ENCODE results near the gene TLR9.

TLR9 gene

GRCh38 chr3:52210037-52210436 lies 15.4 kb downstream of the TLR9 start:
- POLR2A ChIA-PET: no interaction called here
- no peak for DNase-seq (ENCODE audit: extremely low spot score)
- no peak for TF ChIP-seq SP1 (IDR thresholded peaks at IDR 0.05)
- no peak for TF ChIP-seq CTBP1 (IDR thresholded peaks at IDR 0.05; ENCODE audit: borderline replicate concordance)
- TF ChIP-seq ZNF384 (IDR thresholded peaks at IDR 0.05): no peak
- no peak for TF ChIP-seq L3MBTL2 (conservative IDR thresholded peaks at IDR 0.05)
- TF ChIP-seq FOXM1 (IDR thresholded peaks at IDR 0.05; ENCODE audit: borderline replicate concordance): no peak
- no peak for TF ChIP-seq BHLHE40 (IDR thresholded peaks at IDR 0.05; ENCODE audit: borderline replicate concordance)
- TF ChIP-seq PKNOX1 (IDR thresholded peaks at IDR 0.05): no peak
- TF ChIP-seq FOXA1 (IDR thresholded peaks at IDR 0.05): no peak
- TF ChIP-seq SUZ12 (IDR thresholded peaks at IDR 0.05): no peak
- no peak for TF ChIP-seq FOXK2 (IDR thresholded peaks at IDR 0.05)
- CTCF ChIA-PET: no interaction called here

- no peak for DNase-seq (ENCODE audit: extremely low spot score)
- ChIA-PET CTCF (no interaction called here), POLR2A (interaction anchor here (1.2 kb wide), 1 partner anchor 71 kb away, joined by 3 read pairs; no protein-coding TSS in a partner anchor)
- no peak for TF ChIP-seq SUZ12 (IDR thresholded peaks at IDR 0.05)
- TF ChIP-seq L3MBTL2 (conservative IDR thresholded peaks at IDR 0.05): no peak
- no peak for TF ChIP-seq SP1 (IDR thresholded peaks at IDR 0.05)
- no peak for TF ChIP-seq BHLHE40 (IDR thresholded peaks at IDR 0.05; ENCODE audit: borderline replicate concordance)
- TF ChIP-seq HDGF (IDR thresholded peaks at IDR 0.05; ENCODE audit: borderline replicate concordance): no peak
- no peak for TF ChIP-seq ELF4 (IDR thresholded peaks at IDR 0.05)
These were observed 16.9 kb downstream of the TLR9 start for GRCh38 chr3:52208556-52208955.

- CTCF ChIA-PET: interaction anchor here (0.6 to 1.0 kb wide), 2 partner anchors 14 to 15 kb away, joined by 3 to 4 read pairs; no protein-coding TSS in a partner anchor
- no peak for TF ChIP-seq SUZ12 (IDR thresholded peaks at IDR 0.05)
- TF ChIP-seq CTBP1 (IDR thresholded peaks at IDR 0.05; ENCODE audit: borderline replicate concordance): no peak
- TF ChIP-seq L3MBTL2 (conservative IDR thresholded peaks at IDR 0.05): no peak
- no peak for TF ChIP-seq PKNOX1 (IDR thresholded peaks at IDR 0.05)
- no peak for TF ChIP-seq HDGF (IDR thresholded peaks at IDR 0.05; ENCODE audit: borderline replicate concordance)
- TF ChIP-seq ELF4 (IDR thresholded peaks at IDR 0.05): no peak
- TF ChIP-seq FOXK2 (IDR thresholded peaks at IDR 0.05): no peak
- POLR2A ChIA-PET: interaction anchor here (1.6 kb wide), 1 partner anchor 34 kb away, joined by 4 read pairs; no protein-coding TSS in a partner anchor
- DNase-seq (ENCODE audit: extremely low spot score): no peak
These were observed 19.6 kb downstream of the TLR9 start for GRCh38 chr3:52205727-52206372.

- TF ChIP-seq ELF4 (IDR thresholded peaks at IDR 0.05) (no peak), L3MBTL2 (conservative IDR thresholded peaks at IDR 0.05) (no peak), ZNF384 (IDR thresholded peaks at IDR 0.05) (no peak), FOXM1 (IDR thresholded peaks at IDR 0.05; ENCODE audit: borderline replicate concordance) (no peak), HDGF (IDR thresholded peaks at IDR 0.05; ENCODE audit: borderline replicate concordance) (no peak), TARDBP (IDR thresholded peaks at IDR 0.05) (no peak), BHLHE40 (IDR thresholded peaks at IDR 0.05; ENCODE audit: borderline replicate concordance) (no peak), SP1 (IDR thresholded peaks at IDR 0.05) (no peak), PKNOX1 (IDR thresholded peaks at IDR 0.05) (no peak), FOXA1 (IDR thresholded peaks at IDR 0.05) (no peak), NFRKB (IDR thresholded peaks at IDR 0.05) (no peak), SUZ12 (IDR thresholded peaks at IDR 0.05) (no peak), ARNT (IDR thresholded peaks at IDR 0.05) (no peak), CTBP1 (IDR thresholded peaks at IDR 0.05; ENCODE audit: borderline replicate concordance) (no peak), LEF1 (IDR thresholded peaks at IDR 0.05; ENCODE audit: borderline replicate concordance) (no peak), FOXK2 (IDR thresholded peaks at IDR 0.05) (no peak)
- ChIA-PET POLR2A (no interaction called here), CTCF (interaction anchor here (0.9 to 1.0 kb wide), 2 partner anchors 16 to 28 kb away, joined by 4 to 5 read pairs; no protein-coding TSS in a partner anchor)
- DNase-seq (ENCODE audit: extremely low spot score): no peak
These were observed 20.9 kb downstream of the TLR9 start for GRCh38 chr3:52204337-52205073.

GRCh38 chr3:52203701-52204100 lies 21.7 kb downstream of the TLR9 start:
- TF ChIP-seq ARNT (IDR thresholded peaks at IDR 0.05) (no peak), L3MBTL2 (conservative IDR thresholded peaks at IDR 0.05) (no peak), FOXK2 (IDR thresholded peaks at IDR 0.05) (no peak), ELF4 (IDR thresholded peaks at IDR 0.05) (no peak), TARDBP (IDR thresholded peaks at IDR 0.05) (no peak), FOXA1 (IDR thresholded peaks at IDR 0.05) (no peak), FOXM1 (IDR thresholded peaks at IDR 0.05; ENCODE audit: borderline replicate concordance) (no peak), LEF1 (IDR thresholded peaks at IDR 0.05; ENCODE audit: borderline replicate concordance) (no peak), BHLHE40 (IDR thresholded peaks at IDR 0.05; ENCODE audit: borderline replicate concordance) (no peak)
- DNase-seq (ENCODE audit: extremely low spot score): no peak
- POLR2A ChIA-PET: no interaction called here
- CTCF ChIA-PET: interaction anchor here (1.0 to 1.4 kb wide), 2 partner anchors 16 to 136 kb away, joined by 5 to 6 read pairs; no protein-coding TSS in a partner anchor

Data from HEK293T (cell line).